Fibroblast of lung (primary cell): ENCODE data around the gene GPR162. TPM values are rescaled to one million over a fixed set of nuclear protein-coding genes. Genes with fewer than 3 reads are reported as not detected.

Experiments
- DNase-seq, 2 donors: peaks; one replicate each; pipeline versions ENCODE4 v3.0.0 to v3.0.0-alpha.2; 2010; ENCODE audit warnings: low read depth in 2 of 2
- H2AFZ ChIP-seq: 2 replicates; pipeline ENCODE4 v1.5.1; 2012; ENCODE audit warnings: low read length, control low read depth, inconsistent platforms
- H3K27ac ChIP-seq: 2 replicates; pipeline ENCODE4 v1.5.1; 2011; ENCODE audit warnings: low read length, control low read depth; ENCODE audit not compliant: insufficient read depth
- H3K27me3 ChIP-seq: 2 replicates; pipeline ENCODE4 v1.5.1; 2011; ENCODE audit warnings: mild to moderate bottlenecking, low read length; ENCODE audit not compliant: control insufficient read depth, insufficient read depth
- H3K36me3 ChIP-seq: 2 replicates; pipeline ENCODE4 v1.5.1; 2011; ENCODE audit warnings: low read length; ENCODE audit not compliant: control insufficient read depth, insufficient read depth
- H3K4me1 ChIP-seq: 2 replicates; pipeline ENCODE4 v1.5.1; 2011; ENCODE audit warnings: low read length; ENCODE audit not compliant: control insufficient read depth, insufficient read depth; ENCODE audit errors: extremely low read depth
- H3K4me2 ChIP-seq: 2 replicates; pipeline ENCODE4 v1.5.1; 2011; ENCODE audit warnings: low read length, control low read depth; ENCODE audit not compliant: insufficient read depth; ENCODE audit errors: extremely low read depth
- H3K4me3 ChIP-seq, 4 experiments: fragments of 200-600 bp in 1 of 4; sonication (generic) in 1 of 4; replicated peaks in 1 of 4; 2 replicates each; pipeline ENCODE4 v1.5.1; 2011 to 2016; ENCODE audit warnings: low read length in 4 of 4, low read depth in 3 of 4, mild to moderate bottlenecking in 3 of 4, control low read depth in 2 of 4, inconsistent platforms in 1 of 4, mixed read lengths in 1 of 4; ENCODE audit not compliant: insufficient read depth in 1 of 4; ENCODE audit errors: control extremely low read depth in 1 of 4
- H3K79me2 ChIP-seq: 2 replicates; pipeline ENCODE4 v1.5.1; 2012; ENCODE audit warnings: mild to moderate bottlenecking, low read length, inconsistent platforms; ENCODE audit not compliant: control insufficient read depth, insufficient read depth
- H3K9ac ChIP-seq: 2 replicates; pipeline ENCODE4 v1.5.1; 2011; ENCODE audit warnings: mild to moderate bottlenecking, low read length, control low read depth; ENCODE audit not compliant: insufficient read depth
- H3K9me3 ChIP-seq: 2 replicates; pipeline ENCODE4 v1.5.1; 2012; ENCODE audit warnings: low read depth, low read length; ENCODE audit not compliant: control insufficient read depth, insufficient read depth
- H4K20me1 ChIP-seq: 2 replicates; pipeline ENCODE4 v1.5.1; 2011; ENCODE audit warnings: low read length; ENCODE audit not compliant: control insufficient read depth, insufficient read depth; ENCODE audit errors: extremely low read depth
- CTCF ChIP-seq, 2 donors: IDR thresholded peaks in 1 of 2; conservative IDR thresholded peaks in 1 of 2; 1 replicate in 1 of 2; 2 replicates in 1 of 2; pipeline ENCODE4 v1.5.1; 2011 to 2012; ENCODE audit warnings: low read length in 2 of 2, control low read depth in 1 of 2, inconsistent platforms in 1 of 2, low read depth in 1 of 2, mild to moderate bottlenecking in 1 of 2
- EZH2 ChIP-seq: IDR thresholded peaks from 2 replicates; pipeline ENCODE4 v1.5.1; 2012; ENCODE audit warnings: low read length, control low read depth, mild to moderate bottlenecking; ENCODE audit errors: missing control alignments
- polyA plus RNA-seq, 2 donors: library from polyadenylated mRNA; depleted of rRNA in 1 of 2; stranded (reverse) in 1 of 2; unstranded in 1 of 2; fragments of >200 nt; gene quantifications; 2 replicates each; pipeline ENCODE4 v1.2.1, GENCODE V29; 2011 to 2012; ENCODE audit warnings: missing spikeins in 1 of 2
- total RNA-seq: library from RNA; depleted of rRNA; stranded (reverse); fragments of >200 nt; gene quantifications from 2 replicates; pipeline ENCODE4 v1.2.1, GENCODE V29; 2014

GPR162 gene
- total and polyA plus RNA-seq, 2 donors (not counting 1 experiment from before 2014, with no cell fraction given) = 5.6 to 11.1 TPM

- Histone ChIP-seq H3K4me2 (peak overlapping the region; percentile 73), H3K36me3 (peaks cover 20% of the 10 kb centered on the region), H3K79me2 (peaks cover 26% of the 10 kb centered on the region), H2AFZ (peak overlapping the region; percentile 21), H3K9me3 (no peaks in the 10 kb centered on the region), H4K20me1 (no peaks in the 10 kb centered on the region), H3K27ac (peak overlapping the region; percentile 78), H3K27me3 (peaks cover 2% of the 10 kb centered on the region), H3K9ac (peak overlapping the region; percentile 51), H3K4me3 (peak overlapping the region in 3 of 4 experiments; percentile 19 to 40 (median 34)), H3K4me1 (peaks cover 18% of the 10 kb centered on the region)
- TF ChIP-seq EZH2 (no peak), CTCF (conservative IDR thresholded peaks at IDR 0.05 in 1 of 2, IDR thresholded peaks at IDR 0.05 in 1 of 2; ENCODE audit: low read depth in 1 of 2, low read length in 2 of 2) (no peak)
- DNase-seq = peak; percentile 78 to 83
Observed at GRCh38 chr12:6827437-6827911, 5.9 kb downstream of the GPR162 start.

- H3K27me3 ChIP-seq = no peaks in the 10 kb centered on the region
- no peaks in the 10 kb centered on the region for H4K20me1 ChIP-seq
- DNase-seq = peak; percentile 54 to 56
- peaks cover 18% of the 10 kb centered on the region for H3K4me1 ChIP-seq
- H3K9me3 ChIP-seq = no peaks in the 10 kb centered on the region
- peak within 1 kb of the TSS; percentile 90 for H3K27ac ChIP-seq
- H3K36me3 ChIP-seq = peaks cover 20% of the 10 kb centered on the region
- H2AFZ ChIP-seq = peak within 1 kb of the TSS; percentile 62
- peak within 1 kb of the TSS; percentile 73 to 97 (median 94) for H3K4me3 ChIP-seq
- H3K9ac ChIP-seq = peak within 1 kb of the TSS; percentile 91
- H3K79me2 ChIP-seq = peaks cover 26% of the 10 kb centered on the region
- peak within 1 kb of the TSS; percentile 88 for H3K4me2 ChIP-seq
- TF ChIP-seq EZH2 (no peak), CTCF (conservative IDR thresholded peaks at IDR 0.05 in 1 of 2, IDR thresholded peaks at IDR 0.05 in 1 of 2; ENCODE audit: low read depth in 1 of 2, low read length in 2 of 2) (peak in 1 of 2 donors; percentile 3)
Observed at GRCh38 chr12:6827982-6828780, 6.6 kb downstream of the GPR162 start, which contains the start of gene P3H3. TSS of gene P3H3 (plus strand) at chr12:6828407. CDS start at chr12:6828441, 34 bp downstream.

- H4K20me1 ChIP-seq = no peaks in the 10 kb centered on the region
- H2AFZ ChIP-seq = peak overlapping the region; percentile 61
- H3K9ac ChIP-seq = peak overlapping the region; percentile 91
- no peaks in the 10 kb centered on the region for H3K9me3 ChIP-seq
- TF ChIP-seq EZH2 (no peak), CTCF (conservative IDR thresholded peaks at IDR 0.05 in 1 of 2, IDR thresholded peaks at IDR 0.05 in 1 of 2; ENCODE audit: low read depth in 1 of 2, low read length in 2 of 2) (no peak)
- H3K4me3 ChIP-seq = peak overlapping the region; percentile 73 to 97 (median 94)
- no peaks in the 10 kb centered on the region for H3K27me3 ChIP-seq
- peaks cover 26% of the 10 kb centered on the region for H3K36me3 ChIP-seq
- H3K79me2 ChIP-seq = peaks cover 26% of the 10 kb centered on the region
- peak overlapping the region; percentile 88 for H3K4me2 ChIP-seq
- H3K27ac ChIP-seq = peak overlapping the region; percentile 90
- H3K4me1 ChIP-seq = peaks cover 18% of the 10 kb centered on the region
- DNase-seq = peak; percentile 57 to 65
Observed at GRCh38 chr12:6828781-6829535, 7.3 kb downstream of the GPR162 start.
